GM12878 (cell line): ENCODE results near the gene NBEA. TPM values are rescaled to one million over a fixed set of nuclear protein-coding genes. Genes with fewer than 3 reads are reported as not detected.

ENCODE experiments used
- ATAC-seq: fragments of 200-7000 bp; cut with Tn5 transposase; 3 replicates; pipeline ENCODE4 v1.9.1; 2020; ENCODE audit warnings: mild to moderate bottlenecking, moderate library complexity
- BruUV-seq: library from RNA; stranded (reverse); fragments of 400-500 nt; replicated peaks from 2 replicates; lab custom pipeline; 2021; lab: Mats Ljungman, UMichigan
- CTCF ChIA-PET: fragments of 300-600 bp; sonication (Branson Sonifier 250); formaldehyde crosslinking; extraction: SDS; loops from one replicate; lab custom pipeline; 2021; ENCODE audit warnings: inconsistent platforms; lab: Yijun Ruan, JAX
- POLR2A ChIA-PET: fragments of 350-600 bp; formaldehyde crosslinking; extraction: SDS; loops from one replicate; lab custom pipeline; 2021; ENCODE audit warnings: inconsistent platforms; lab: Charles Lee
- RAD21 ChIA-PET: fragments of 300-600 bp; sonication (Branson Sonifier 250); formaldehyde crosslinking; loops from one replicate; lab custom pipeline; 2023; ENCODE audit warnings: antibody characterized with exemption; ENCODE audit not compliant: unreplicated experiment; lab: Charles Lee
- SMC1A ChIA-PET: fragments of 300-600 bp; sonication (Branson Sonifier 250); formaldehyde crosslinking; loops from one replicate; lab custom pipeline; 2023; ENCODE audit not compliant: unreplicated experiment, uncharacterized antibody; lab: Charles Lee
- DNase-seq: peaks from one replicate; pipeline ENCODE4 v3.0.0-alpha.2; 2011; ENCODE audit warnings: low read depth, low spot score
- FAIRE-seq: peaks from 3 replicates; lab custom pipeline; 2011; peaks lifted over from hg19 to GRCh38; lab: Jason Lieb, UNC
- H2AFZ ChIP-seq: 2 replicates; pipeline ENCODE4 v1.6.0; 2011; ENCODE audit warnings: low read depth, low read length, control low read depth; ENCODE audit not compliant: control insufficient read depth
- H3K27ac ChIP-seq: 2 replicates; pipeline ENCODE4 v1.5.1; 2011; ENCODE audit warnings: control low read depth; ENCODE audit not compliant: control insufficient read depth, insufficient read depth
- H3K27me3 ChIP-seq, 2 experiments: replicated peaks in 1 of 2; 2 replicates each; pipeline versions ENCODE4 v1.6.0 to v1.6.1; 2011; ENCODE audit warnings: low read length in 1 of 2; ENCODE audit not compliant: control insufficient read depth in 2 of 2, insufficient read depth in 2 of 2
- H3K36me3 ChIP-seq, 2 experiments: 2 replicates each; pipeline ENCODE4 v1.5.1; 2011; ENCODE audit warnings: low read length in 1 of 2; ENCODE audit not compliant: control insufficient read depth in 2 of 2, insufficient read depth in 2 of 2
- H3K4me1 ChIP-seq: 2 replicates; pipeline ENCODE4 v1.6.1; 2011; ENCODE audit warnings: mild to moderate bottlenecking, low read length, moderate library complexity, mixed read lengths; ENCODE audit not compliant: control insufficient read depth, insufficient read depth
- H3K4me2 ChIP-seq: 2 replicates; pipeline ENCODE4 v1.6.0; 2011; ENCODE audit warnings: control low read depth; ENCODE audit not compliant: control insufficient read depth, insufficient read depth
- H3K4me3 ChIP-seq: fragments of 200-600 bp; sonication (generic); 2 replicates; pipeline ENCODE4 v1.5.1; 2016
- H3K79me2 ChIP-seq: 2 replicates; pipeline ENCODE4 v1.6.0; 2011; ENCODE audit warnings: low read length; ENCODE audit not compliant: control insufficient read depth, insufficient read depth
- H3K9ac ChIP-seq: 2 replicates; pipeline ENCODE4 v1.8.0; 2011; ENCODE audit warnings: low read length, control low read depth, mixed read lengths; ENCODE audit not compliant: control insufficient read depth, insufficient read depth
- H3K9me3 ChIP-seq: replicated peaks from 3 replicates; pipeline ENCODE4 v1.5.1; 2011; ENCODE audit warnings: mild to moderate bottlenecking, low read length; ENCODE audit not compliant: control insufficient read depth, insufficient read depth
- H4K20me1 ChIP-seq: 2 replicates; pipeline ENCODE4 v1.6.0; 2011; ENCODE audit not compliant: control insufficient read depth, insufficient read depth
- ATF3 ChIP-seq: IDR thresholded peaks from 2 replicates; pipeline ENCODE4 v1.6.1; 2011; ENCODE audit warnings: low read depth, mild to moderate bottlenecking, low read length, moderate library complexity, borderline replicate concordance; ENCODE audit errors: extremely low read depth
- CEBPB ChIP-seq, 2 experiments: fragments of 150-350 bp in 1 of 2; IDR thresholded peaks; 2 replicates each; pipeline ENCODE4 v1.6.1; 2012 to 2014; ENCODE audit warnings: low read depth in 2 of 2, low read length in 2 of 2, borderline replicate concordance in 1 of 2, inconsistent platforms in 1 of 2
- CEBPZ ChIP-seq: fragments of 150-350 bp; IDR thresholded peaks from 2 replicates; pipeline ENCODE4 v1.6.1; 2016; ENCODE audit warnings: low read depth, low read length
- CHD2 ChIP-seq: IDR thresholded peaks from 2 replicates; pipeline ENCODE4 v1.6.1; 2011; ENCODE audit warnings: low read depth, low read length, improper control_type of control experiment, borderline replicate concordance
- FOS ChIP-seq: IDR thresholded peaks from 3 replicates; pipeline ENCODE4 v1.6.1; 2011; ENCODE audit warnings: borderline replicate concordance; ENCODE audit not compliant: insufficient read length; ENCODE audit errors: extremely low read depth
- HDAC2 ChIP-seq: fragments of 200-600 bp; sonication (generic); IDR thresholded peaks from 2 replicates; pipeline ENCODE4 v1.6.1; 2017
- HDAC6 ChIP-seq: fragments of 200-600 bp; sonication (generic); IDR thresholded peaks from one replicate; pipeline ENCODE4 v1.8.0; 2017; ENCODE audit warnings: antibody characterized with exemption; ENCODE audit not compliant: unreplicated experiment
- IRF3 ChIP-seq: fragments of 450-650 bp; IDR thresholded peaks from 2 replicates; pipeline ENCODE4 v1.6.1; 2014; ENCODE audit warnings: mild to moderate bottlenecking
- NBN ChIP-seq: fragments of 450-650 bp; IDR thresholded peaks from 2 replicates; pipeline ENCODE4 v1.6.1; 2016
- PML ChIP-seq: IDR thresholded peaks from 2 replicates; pipeline ENCODE4 v1.6.1; 2012; ENCODE audit warnings: low read length, inconsistent platforms
- POU2F2 ChIP-seq: IDR thresholded peaks from 3 replicates; pipeline ENCODE4 v1.6.1; 2011; ENCODE audit warnings: low read depth, mild to moderate bottlenecking, low read length, borderline replicate concordance
- SPI1 ChIP-seq: IDR thresholded peaks from 2 replicates; pipeline ENCODE4 v1.6.1; 2011; ENCODE audit warnings: low read depth, mild to moderate bottlenecking, low read length, moderate library complexity, borderline replicate concordance; ENCODE audit not compliant: insufficient read depth
- SUZ12 ChIP-seq: fragments of 200-600 bp; sonication (generic); IDR thresholded peaks from one replicate; pipeline ENCODE4 v1.6.1; 2018; ENCODE audit warnings: antibody characterized with exemption, mild to moderate bottlenecking; ENCODE audit not compliant: unreplicated experiment
- ZBTB4 ChIP-seq: fragments of 450-650 bp; formaldehyde crosslinking; IDR thresholded peaks from 2 replicates; pipeline ENCODE4 v1.4.0; 2022; ENCODE audit warnings: mild to moderate bottlenecking, moderate library complexity
- ZNF384 ChIP-seq: IDR thresholded peaks from 2 replicates; pipeline ENCODE4 v1.6.1; 2012; ENCODE audit warnings: low read depth, mild to moderate bottlenecking, low read length, improper control_type of control experiment, borderline replicate concordance
- WGBS: methylation state at CpG from one replicate; pipeline ENCODE4 v1.1.6; 2016; ENCODE audit warnings: low lambda C conversion rate; ENCODE audit not compliant: insufficient replicate concordance, insufficient coverage; ENCODE audit errors: missing lambda C conversion rate; 5-methylcytosine and 5-hydroxymethylcytosine counted together
- in situ Hi-C: fragments of 300-500 bp; cut with MboI; formaldehyde crosslinking; loops from 9 replicates; pipeline ENCODE4 v1.14.3; 2018; ENCODE audit warnings: mixed read lengths
- intact Hi-C: fragments of 100-400 bp; cut with micrococcal nuclease; formaldehyde crosslinking; loops from one replicate; pipeline ENCODE4 v1.14.2; 2022; ENCODE audit not compliant: unreplicated experiment
- polyA plus RNA-seq, 11 experiments: library from polyadenylated mRNA; depleted of rRNA in 4 of 11; unstranded in 6 of 11; stranded (reverse) in 5 of 11; fragments of >200 nt; fragmentation: Nextera tagmentation in 4 of 11; fragmentation: Illumina TruSeq in 1 of 11; extraction: Ambion mirVana in 4 of 11; extraction: Trizol in 1 of 11; gene quantifications; 1 replicate in 1 of 11; 2 replicates in 10 of 11; pipeline versions ENCODE4 v1.2.1 to v1.2.3, GENCODE V29; 2011 to 2016; ENCODE audit warnings: inconsistent platforms in 2 of 11, missing spikeins in 2 of 11, low read depth in 1 of 11
- total RNA-seq, 4 experiments: library from RNA; depleted of rRNA in 3 of 4; stranded (reverse); fragments of >200 nt in 3 of 4; fragmentation: Illumina TruSeq in 1 of 4; extraction: Trizol in 1 of 4; gene quantifications; 2 replicates each; pipeline versions ENCODE4 v1.2.1 to v1.2.3, GENCODE V29; 2013 to 2021

NBEA gene
- total and polyA plus RNA-seq, 10 of the 15 experiments (the other 5 are each of a cell fraction or from before 2014, with no cell fraction given): 0.23 to 3.6 (median 0.55) TPM

- TF ChIP-seq CEBPZ (no peak), POU2F2 (no peak)
These were observed 557.2 kb downstream of the NBEA start (continued) for GRCh38 chr13:35499196-35499662.

GRCh38 chr13:35499676-35500075 lies 557.6 kb downstream of the NBEA start:
- ChIA-PET CTCF (interaction anchor here (0.9 to 1.2 kb wide), 3 partner anchors 9 to 289 kb away, joined by 3 to 5 read pairs (median 3); no protein-coding TSS in a partner anchor), POLR2A (no interaction called here), SMC1A (interaction anchor here (1.0 kb wide), 1 partner anchor 10 kb away, joined by 3 read pairs; no protein-coding TSS in a partner anchor), RAD21 (no interaction called here)
- in situ Hi-C loops: no loop called here
- Histone ChIP-seq H3K36me3 (no peaks in the 10 kb centered on the region), H2AFZ (no peak overlapping the region), H3K9ac (no peak overlapping the region), H4K20me1 (no peaks in the 10 kb centered on the region), H3K4me2 (no peak overlapping the region), H3K79me2 (no peaks in the 10 kb centered on the region), H3K4me1 (no peaks in the 10 kb centered on the region), H3K4me3 (no peak overlapping the region), H3K9me3 (no peaks in the 10 kb centered on the region), H3K27ac (no peak overlapping the region), H3K27me3 (no peaks in the 10 kb centered on the region)
- FAIRE-seq (no peak), DNase-seq (no peak), ATAC-seq (no peak)
- intact Hi-C loops: no loop called here
- 34% methylated on average over 4 of the region's 4 CpGs for WGBS
- BruUV-seq: no TSS peak
- TF ChIP-seq ZBTB4 (CRISPR knock-in tag): no peak
- TF ChIP-seq SPI1: no peak
- no peak for TF ChIP-seq ATF3
- TF ChIP-seq IRF3: no peak
- TF ChIP-seq HDAC6: no peak
- no peak for TF ChIP-seq HDAC2
- TF ChIP-seq CEBPB (IDR thresholded peaks at IDR 0.05; ENCODE audit: borderline replicate concordance in 1 of 2, low read depth in 2 of 2, low read length in 2 of 2): no peak
- no peak for TF ChIP-seq NBN
- no peak for TF ChIP-seq SUZ12
- TF ChIP-seq CHD2: no peak
- no peak for TF ChIP-seq PML
- TF ChIP-seq FOS: no peak
- no peak for TF ChIP-seq ZNF384
